ENCODE results near the gene TNNI3K. TPM values are rescaled to one million over a fixed set of nuclear protein-coding genes. Genes with fewer than 3 reads are reported as not detected.

Gene TNNI3K
- polyA plus RNA-seq, 1 experiment = not detected

DNA sequence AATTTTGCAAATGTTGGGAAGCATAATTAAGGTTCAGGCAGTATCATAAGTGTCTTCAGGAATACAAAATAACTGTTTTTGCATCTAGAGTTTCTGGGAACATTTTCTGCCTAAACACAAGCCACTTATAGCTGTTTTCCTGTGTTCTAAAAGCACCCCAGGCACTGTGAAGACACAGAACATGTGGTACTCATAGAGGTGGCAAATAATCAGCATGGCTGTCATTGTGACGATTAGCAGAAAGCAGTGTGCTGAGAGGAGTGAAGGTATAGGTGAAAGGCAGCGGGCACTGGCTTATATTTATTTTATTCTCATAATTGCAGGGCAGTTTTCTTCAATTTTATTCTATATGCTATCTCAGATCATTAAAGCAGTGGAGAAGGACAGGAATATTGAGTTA lies 157.7 kb downstream of the TNNI3K start:
- Histone ChIP-seq H3K27me3 (ENCODE audit: control insufficient read depth, insufficient read depth, low read length) (no peaks in the 10 kb centered on the region), H3K36me3 (ENCODE audit: control insufficient read depth, insufficient read depth, low read length) (no peaks in the 10 kb centered on the region), H3K4me3 (ENCODE audit: low read depth, low read length) (no peak overlapping the region)
- ChIA-PET CTCF (interaction anchor here (0.7 kb wide), 1 partner anchor 1502 kb away, joined by 3 read pairs; no protein-coding TSS in a partner anchor), POLR2A (no interaction called here)
- DNase-seq (ENCODE audit: low read depth) = no peak
- TF ChIP-seq, protein P1, sequence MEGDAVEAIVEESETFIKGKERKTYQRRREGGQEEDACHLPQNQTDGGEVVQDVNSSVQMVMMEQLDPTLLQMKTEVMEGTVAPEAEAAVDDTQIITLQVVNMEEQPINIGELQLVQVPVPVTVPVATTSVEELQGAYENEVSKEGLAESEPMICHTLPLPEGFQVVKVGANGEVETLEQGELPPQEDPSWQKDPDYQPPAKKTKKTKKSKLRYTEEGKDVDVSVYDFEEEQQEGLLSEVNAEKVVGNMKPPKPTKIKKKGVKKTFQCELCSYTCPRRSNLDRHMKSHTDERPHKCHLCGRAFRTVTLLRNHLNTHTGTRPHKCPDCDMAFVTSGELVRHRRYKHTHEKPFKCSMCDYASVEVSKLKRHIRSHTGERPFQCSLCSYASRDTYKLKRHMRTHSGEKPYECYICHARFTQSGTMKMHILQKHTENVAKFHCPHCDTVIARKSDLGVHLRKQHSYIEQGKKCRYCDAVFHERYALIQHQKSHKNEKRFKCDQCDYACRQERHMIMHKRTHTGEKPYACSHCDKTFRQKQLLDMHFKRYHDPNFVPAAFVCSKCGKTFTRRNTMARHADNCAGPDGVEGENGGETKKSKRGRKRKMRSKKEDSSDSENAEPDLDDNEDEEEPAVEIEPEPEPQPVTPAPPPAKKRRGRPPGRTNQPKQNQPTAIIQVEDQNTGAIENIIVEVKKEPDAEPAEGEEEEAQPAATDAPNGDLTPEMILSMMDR (IDR thresholded peaks at IDR 0.05; ENCODE audit: insufficient read depth, low read depth, low read length) = no peak

DNA sequence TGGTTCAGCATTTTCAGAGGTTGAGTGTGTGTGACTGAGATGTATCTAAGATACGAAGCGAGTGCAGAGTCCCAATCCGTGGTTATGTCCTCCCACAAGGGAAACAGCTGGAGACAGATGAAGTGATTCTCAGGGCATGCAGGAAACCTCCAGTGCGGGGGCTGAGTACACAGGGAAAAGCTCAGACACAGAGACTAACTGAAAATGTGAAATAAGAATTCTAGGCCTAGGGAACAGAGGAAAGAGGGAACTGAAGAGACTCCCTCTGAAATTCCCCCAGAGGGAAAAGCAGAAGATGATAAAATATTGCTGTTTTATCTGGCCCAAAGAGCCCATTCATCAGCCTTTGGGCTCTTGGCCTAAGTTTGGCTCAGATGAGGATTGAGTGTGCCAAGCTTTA lies 160.4 kb downstream of the TNNI3K start:
- ChIA-PET POLR2A (no interaction called here), CTCF (no interaction called here)
- TF ChIP-seq, protein P1 (IDR thresholded peaks at IDR 0.05; ENCODE audit: insufficient read depth, low read depth, low read length) = no peak
- DNase-seq (ENCODE audit: low read depth) = no peak
- Histone ChIP-seq H3K36me3 (ENCODE audit: control insufficient read depth, insufficient read depth, low read length) (no peaks in the 10 kb centered on the region), H3K4me3 (ENCODE audit: low read depth, low read length) (no peak overlapping the region), H3K27me3 (ENCODE audit: control insufficient read depth, insufficient read depth, low read length) (no peaks in the 10 kb centered on the region)

DNA sequence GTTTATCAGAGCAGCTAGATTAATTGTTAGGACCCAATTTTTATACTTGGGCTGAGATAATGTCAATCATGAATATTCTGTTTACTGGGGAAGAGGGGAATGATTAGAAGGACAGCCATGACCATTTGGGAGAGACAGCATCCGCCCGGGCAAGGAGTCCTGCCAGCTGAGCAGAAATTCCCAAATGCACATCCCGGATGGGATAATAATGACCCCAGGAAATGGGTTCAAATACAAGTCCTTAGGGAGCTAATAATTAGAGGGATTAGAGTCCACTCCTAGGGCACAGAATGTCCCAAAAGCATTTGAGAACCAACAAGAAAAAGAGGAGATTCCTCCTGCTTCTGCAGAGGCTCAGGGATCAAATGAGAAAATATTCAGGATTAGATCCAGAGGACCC lies 161.3 kb downstream of the TNNI3K start:
- Histone ChIP-seq H3K27me3 (ENCODE audit: control insufficient read depth, insufficient read depth, low read length) (no peaks in the 10 kb centered on the region), H3K4me3 (ENCODE audit: low read depth, low read length) (no peak overlapping the region), H3K36me3 (ENCODE audit: control insufficient read depth, insufficient read depth, low read length) (no peaks in the 10 kb centered on the region)
- ChIA-PET POLR2A (no interaction called here), CTCF (interaction anchor here (1.0 kb wide), 1 partner anchor 17 kb away, joined by 4 read pairs; no protein-coding TSS in a partner anchor)
- TF ChIP-seq, protein P1 (IDR thresholded peaks at IDR 0.05; ENCODE audit: insufficient read depth, low read depth, low read length) = no peak
- DNase-seq (ENCODE audit: low read depth) = no peak

DNA sequence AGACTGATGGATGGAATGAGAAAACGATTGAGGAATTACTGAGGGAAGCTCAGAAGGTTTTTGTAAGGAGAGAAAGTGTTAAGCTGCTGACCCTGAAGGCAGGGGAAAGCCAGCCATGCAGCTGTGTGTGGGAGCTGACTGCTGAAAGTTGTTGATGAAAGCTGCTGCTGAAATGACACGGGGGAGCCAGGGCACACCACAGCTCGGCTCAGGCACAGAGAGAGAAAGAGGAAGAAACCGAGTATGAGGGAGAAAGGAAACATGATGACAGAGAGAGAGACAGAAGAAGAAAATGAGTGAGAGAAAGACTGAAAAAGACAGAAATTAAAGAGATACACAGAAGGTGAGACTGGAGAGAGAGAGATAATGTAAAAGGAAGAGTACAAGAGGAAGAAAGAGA lies 161.7 kb downstream of the TNNI3K start:
- H3K36me3 ChIP-seq (ENCODE audit: control insufficient read depth, insufficient read depth, low read length) = no peaks in the 10 kb centered on the region
- TF ChIP-seq, protein P1 (IDR thresholded peaks at IDR 0.05; ENCODE audit: insufficient read depth, low read depth, low read length) = no peak
- H3K27me3 ChIP-seq (ENCODE audit: control insufficient read depth, insufficient read depth, low read length) = no peaks in the 10 kb centered on the region
- no peak for DNase-seq (ENCODE audit: low read depth)
- H3K4me3 ChIP-seq (ENCODE audit: low read depth, low read length) = no peak overlapping the region
- POLR2A ChIA-PET = no interaction called here
- CTCF ChIA-PET = interaction anchor here (1.0 kb wide), 1 partner anchor 17 kb away, joined by 4 read pairs; no protein-coding TSS in a partner anchor

DNA sequence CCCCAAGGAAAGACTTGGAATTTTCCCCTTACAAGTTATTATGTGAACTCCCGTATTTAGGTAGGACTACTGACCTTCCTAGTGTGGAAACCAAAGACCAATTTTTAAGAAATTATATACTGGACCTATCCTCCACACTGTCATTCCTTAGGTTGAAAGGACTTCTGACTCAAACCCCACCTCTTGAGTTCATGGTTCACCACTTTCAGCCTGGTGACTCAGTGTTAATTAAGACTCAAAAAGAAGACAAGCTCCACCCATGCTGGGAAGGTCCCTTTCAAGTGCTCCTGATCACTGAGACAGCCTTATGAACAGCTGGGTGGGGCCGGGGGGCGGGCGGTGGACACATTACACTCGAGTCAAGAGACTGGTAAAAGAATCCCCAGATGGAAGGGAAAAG lies 164.1 kb downstream of the TNNI3K start:
- ChIA-PET POLR2A (no interaction called here), CTCF (interaction anchor here (0.7 kb wide), 1 partner anchor 387 kb away, joined by 3 read pairs; no protein-coding TSS in a partner anchor)
- Histone ChIP-seq H3K36me3 (ENCODE audit: control insufficient read depth, insufficient read depth, low read length) (no peaks in the 10 kb centered on the region), H3K4me3 (ENCODE audit: low read depth, low read length) (no peak overlapping the region), H3K27me3 (ENCODE audit: control insufficient read depth, insufficient read depth, low read length) (no peaks in the 10 kb centered on the region)
- DNase-seq (ENCODE audit: low read depth) = no peak
- TF ChIP-seq, protein P1 (IDR thresholded peaks at IDR 0.05; ENCODE audit: insufficient read depth, low read depth, low read length) = no peak
